ENCODE measurements around the gene SYNE3. TPM values are rescaled to one million over a fixed set of nuclear protein-coding genes. Genes with fewer than 3 reads are reported as not detected.

SYNE3 gene
- total RNA-seq, 1 experiment from 2014 or later, result 6.2 TPM

DNA sequence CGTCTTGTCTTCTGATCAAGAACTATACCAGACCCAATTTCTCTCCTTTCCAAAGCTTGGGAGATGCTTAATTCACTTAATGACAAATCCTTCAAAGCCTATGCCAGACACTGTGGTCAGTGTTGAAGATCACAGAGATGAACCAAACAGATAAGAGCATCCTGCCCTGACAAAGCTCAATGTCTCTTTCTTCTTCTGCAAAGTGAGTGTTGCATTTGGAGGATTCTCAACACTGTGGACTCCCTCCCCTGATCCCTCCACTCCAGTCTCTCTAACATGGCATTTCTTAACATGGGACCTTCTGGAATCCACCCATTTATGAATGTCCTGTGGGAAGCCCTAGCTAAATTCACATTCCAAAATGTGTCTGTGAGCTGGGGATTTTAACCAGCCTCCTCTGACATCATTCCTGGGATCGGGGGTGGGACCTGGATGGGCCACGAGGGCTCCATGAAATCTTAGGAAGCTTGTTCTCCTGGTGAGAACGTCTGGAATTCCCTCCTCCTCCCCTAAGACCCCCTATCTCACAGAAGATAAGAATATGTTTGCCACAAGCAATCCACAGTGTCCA lies 20.3 kb downstream of the SYNE3 start:
- TF ChIP-seq REST (IDR thresholded peaks at IDR 0.05; ENCODE audit: insufficient read depth in 1 of 2, low read depth in 2 of 2, low read length in 1 of 2), result no peak
- TF ChIP-seq TCF7L2 (IDR thresholded peaks at IDR 0.05; ENCODE audit: low read depth, low read length), result no peak
- TF ChIP-seq SIN3A (IDR thresholded peaks at IDR 0.05; ENCODE audit: borderline replicate concordance, insufficient read depth, low read depth, low read length), result no peak
- TF ChIP-seq, protein P1, sequence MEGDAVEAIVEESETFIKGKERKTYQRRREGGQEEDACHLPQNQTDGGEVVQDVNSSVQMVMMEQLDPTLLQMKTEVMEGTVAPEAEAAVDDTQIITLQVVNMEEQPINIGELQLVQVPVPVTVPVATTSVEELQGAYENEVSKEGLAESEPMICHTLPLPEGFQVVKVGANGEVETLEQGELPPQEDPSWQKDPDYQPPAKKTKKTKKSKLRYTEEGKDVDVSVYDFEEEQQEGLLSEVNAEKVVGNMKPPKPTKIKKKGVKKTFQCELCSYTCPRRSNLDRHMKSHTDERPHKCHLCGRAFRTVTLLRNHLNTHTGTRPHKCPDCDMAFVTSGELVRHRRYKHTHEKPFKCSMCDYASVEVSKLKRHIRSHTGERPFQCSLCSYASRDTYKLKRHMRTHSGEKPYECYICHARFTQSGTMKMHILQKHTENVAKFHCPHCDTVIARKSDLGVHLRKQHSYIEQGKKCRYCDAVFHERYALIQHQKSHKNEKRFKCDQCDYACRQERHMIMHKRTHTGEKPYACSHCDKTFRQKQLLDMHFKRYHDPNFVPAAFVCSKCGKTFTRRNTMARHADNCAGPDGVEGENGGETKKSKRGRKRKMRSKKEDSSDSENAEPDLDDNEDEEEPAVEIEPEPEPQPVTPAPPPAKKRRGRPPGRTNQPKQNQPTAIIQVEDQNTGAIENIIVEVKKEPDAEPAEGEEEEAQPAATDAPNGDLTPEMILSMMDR (IDR thresholded peaks at IDR 0.05), result no peak
- TF ChIP-seq POLR2AphosphoS5 (IDR thresholded peaks at IDR 0.05; ENCODE audit: low read depth, low read length), result no peak
- CTCF ChIA-PET, result no interaction called here
- Histone ChIP-seq H3K27ac (ENCODE audit: low read length) (no peak overlapping the region), H3K4me1 (ENCODE audit: control insufficient read depth, insufficient read depth, low read length) (peaks cover 33% of the 10 kb centered on the region), H3K36me3 (ENCODE audit: control insufficient read depth, insufficient read depth, low read length) (no peaks in the 10 kb centered on the region), H3K4me3 (ENCODE audit: low read depth in 2 of 2, low read length in 2 of 2) (no peak overlapping the region), H3K9me3 (ENCODE audit: control insufficient read depth, insufficient read depth, low read depth, low read length) (no peaks in the 10 kb centered on the region), H3K27me3 (ENCODE audit: control insufficient read depth, insufficient read depth, low read length) (no peaks in the 10 kb centered on the region)
- ATAC-seq (no peak), DNase-seq (ENCODE audit: low read depth, low spot score) (no peak)
- BruUV-seq (replicated peaks), result no TSS peak
- POLR2A ChIA-PET, result no interaction called here
- in situ Hi-C loops (cut with HindIII; ENCODE audit: low pct_unique_long_range_greater_than_20kb, low sequenced_read_pairs), result no loop called here
- intact Hi-C loops (cut with micrococcal nuclease; ENCODE audit: unreplicated experiment), result no loop called here

DNA sequence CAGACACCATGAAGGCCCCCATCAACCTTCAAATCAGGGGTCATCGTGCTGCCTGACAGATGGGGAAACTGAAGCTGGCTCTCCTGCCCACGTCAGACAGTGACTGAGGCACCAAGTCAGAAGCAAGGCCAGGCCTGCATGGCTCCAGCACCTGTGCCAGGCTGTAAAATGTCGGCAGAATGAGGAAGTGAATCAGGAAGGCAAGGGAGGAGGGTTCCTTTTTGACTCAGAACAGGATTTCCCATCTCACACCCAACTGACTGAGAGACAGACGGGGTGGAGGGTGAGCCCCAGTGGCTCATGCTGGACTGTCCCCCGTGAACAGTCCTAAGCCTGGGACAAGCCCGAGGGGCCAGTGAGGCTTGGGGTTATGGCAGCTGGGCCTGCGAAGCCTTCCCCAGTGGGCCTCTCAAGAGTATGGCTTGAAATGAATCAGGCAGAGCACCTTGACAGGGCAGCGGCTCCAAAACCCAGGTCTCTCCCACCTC lies 20.9 kb downstream of the SYNE3 start:
- in situ Hi-C loops (cut with HindIII; ENCODE audit: low pct_unique_long_range_greater_than_20kb, low sequenced_read_pairs), result no loop called here
- peak overlapping the region; percentile 12; the same call in 1 of the 2 replicates for H3K27ac ChIP-seq (ENCODE audit: low read length)
- no peaks in the 10 kb centered on the region for H3K36me3 ChIP-seq (ENCODE audit: control insufficient read depth, insufficient read depth, low read length)
- ChIA-PET POLR2A (no interaction called here), CTCF (no interaction called here)
- no peak overlapping the region for H3K4me3 ChIP-seq (ENCODE audit: low read depth in 2 of 2, low read length in 2 of 2)
- no peak for ATAC-seq
- H3K9me3 ChIP-seq (ENCODE audit: control insufficient read depth, insufficient read depth, low read depth, low read length), result no peaks in the 10 kb centered on the region
- peaks cover 26% of the 10 kb centered on the region for H3K4me1 ChIP-seq (ENCODE audit: control insufficient read depth, insufficient read depth, low read length)
- no TSS peak for BruUV-seq (replicated peaks)
- no peaks in the 10 kb centered on the region for H3K27me3 ChIP-seq (ENCODE audit: control insufficient read depth, insufficient read depth, low read length)
- DNase-seq (ENCODE audit: low read depth, low spot score), result no peak
- intact Hi-C loops (cut with micrococcal nuclease; ENCODE audit: unreplicated experiment), result no loop called here
- TF ChIP-seq SIN3A (IDR thresholded peaks at IDR 0.05; ENCODE audit: borderline replicate concordance, insufficient read depth, low read depth, low read length) (no peak), TCF7L2 (IDR thresholded peaks at IDR 0.05; ENCODE audit: low read depth, low read length) (no peak), REST (IDR thresholded peaks at IDR 0.05; ENCODE audit: insufficient read depth in 1 of 2, low read depth in 2 of 2, low read length in 1 of 2) (no peak)
- TF ChIP-seq, protein P1 (IDR thresholded peaks at IDR 0.05), result no peak
